Measurements from ENCODE around the gene MT1F.
"Not testable (repeated sequence)": the region's sequence is repeated elsewhere in the genome, so short reads cannot be mapped to it uniquely, and the experiment has no call there.

Gene MT1F

DNA sequence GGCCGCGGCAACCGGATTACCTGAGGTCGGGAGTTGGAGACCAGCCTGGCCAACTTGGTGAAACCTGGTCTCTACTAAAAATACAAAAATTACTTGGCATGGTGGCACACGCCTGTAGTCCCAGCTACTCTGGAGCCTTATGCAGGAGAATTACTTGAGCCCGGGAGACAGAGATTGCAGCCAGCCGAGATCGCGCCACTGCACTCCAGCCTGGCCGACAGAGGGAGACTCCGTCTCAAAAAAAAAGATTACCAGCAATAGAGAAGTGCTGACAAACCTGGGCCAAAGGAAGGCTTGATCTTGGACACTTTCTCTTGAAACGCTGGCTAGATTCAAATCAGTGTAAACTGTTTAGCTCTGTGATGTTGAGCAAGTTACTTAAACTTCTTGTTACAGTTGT lies 16.2 kb downstream of the MT1F start:
- no peak for DNase-seq

DNA sequence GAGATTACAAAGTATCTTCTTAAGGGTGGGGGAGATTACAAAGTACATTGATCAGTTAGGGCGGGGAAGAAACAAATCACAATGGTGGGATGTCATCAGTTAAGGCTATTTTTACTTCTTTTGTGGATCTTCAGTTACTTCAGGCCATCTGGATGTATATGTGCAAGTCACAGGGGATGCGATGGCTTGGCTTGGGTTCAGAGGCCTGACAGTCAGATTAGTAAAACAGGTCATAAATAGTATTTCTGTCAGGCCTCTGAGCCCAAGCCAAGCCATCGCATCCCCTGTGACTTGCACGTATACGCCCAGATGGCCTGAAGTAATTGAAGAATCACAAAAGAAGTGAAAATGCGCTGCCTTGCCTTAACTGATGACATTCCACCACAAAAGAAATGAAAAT lies 16.8 kb downstream of the MT1F start:
- not testable (repeated sequence) for DNase-seq

DNA sequence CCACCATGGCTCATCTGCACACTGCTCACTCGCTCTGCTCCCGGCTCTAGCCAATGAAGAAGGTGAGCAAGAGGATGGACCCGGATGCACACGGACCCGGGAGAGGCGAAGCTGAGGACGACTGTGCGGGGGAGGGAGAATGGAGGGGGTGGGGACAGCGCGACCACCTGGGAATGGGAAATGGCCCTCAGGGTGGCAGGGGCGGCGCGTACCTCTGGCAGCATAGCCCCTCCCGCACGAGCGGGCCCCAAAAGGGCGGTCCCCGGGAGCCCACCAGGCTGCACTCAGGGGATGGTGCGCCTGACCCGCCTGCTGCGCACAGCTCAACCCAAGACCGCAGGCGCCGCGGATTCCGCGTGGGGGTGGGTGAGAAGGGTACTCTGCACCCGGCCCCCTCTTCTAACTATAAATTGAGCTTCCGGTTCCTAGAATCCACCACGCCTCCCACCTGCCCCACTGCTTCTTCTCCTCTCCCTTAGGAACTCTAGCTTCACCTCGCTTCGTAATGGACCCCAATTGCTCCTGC lies 18.0 kb downstream of the MT1F start:
- DNase-seq, result peak; percentile 33

DNA sequence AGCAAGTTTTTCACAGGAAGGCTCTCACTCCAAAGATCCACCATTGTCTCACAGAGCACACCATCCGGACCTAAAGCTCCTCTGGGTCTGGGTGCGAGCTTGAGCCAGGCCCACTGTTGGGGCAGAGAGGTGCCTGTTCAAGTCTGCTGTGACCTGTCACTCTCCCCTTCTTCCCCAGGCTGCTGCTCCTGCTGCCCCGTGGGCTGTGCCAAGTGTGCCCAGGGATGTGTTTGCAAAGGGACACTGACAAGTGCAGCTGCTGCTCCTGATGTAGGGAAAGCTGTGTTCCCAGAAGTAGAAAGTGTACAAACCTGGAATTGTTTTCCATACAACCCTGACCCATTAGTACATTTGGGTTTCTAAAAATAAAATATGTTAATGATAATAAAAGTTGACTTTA lies 19.7 kb downstream of the MT1F start:
- no peak for DNase-seq

DNA sequence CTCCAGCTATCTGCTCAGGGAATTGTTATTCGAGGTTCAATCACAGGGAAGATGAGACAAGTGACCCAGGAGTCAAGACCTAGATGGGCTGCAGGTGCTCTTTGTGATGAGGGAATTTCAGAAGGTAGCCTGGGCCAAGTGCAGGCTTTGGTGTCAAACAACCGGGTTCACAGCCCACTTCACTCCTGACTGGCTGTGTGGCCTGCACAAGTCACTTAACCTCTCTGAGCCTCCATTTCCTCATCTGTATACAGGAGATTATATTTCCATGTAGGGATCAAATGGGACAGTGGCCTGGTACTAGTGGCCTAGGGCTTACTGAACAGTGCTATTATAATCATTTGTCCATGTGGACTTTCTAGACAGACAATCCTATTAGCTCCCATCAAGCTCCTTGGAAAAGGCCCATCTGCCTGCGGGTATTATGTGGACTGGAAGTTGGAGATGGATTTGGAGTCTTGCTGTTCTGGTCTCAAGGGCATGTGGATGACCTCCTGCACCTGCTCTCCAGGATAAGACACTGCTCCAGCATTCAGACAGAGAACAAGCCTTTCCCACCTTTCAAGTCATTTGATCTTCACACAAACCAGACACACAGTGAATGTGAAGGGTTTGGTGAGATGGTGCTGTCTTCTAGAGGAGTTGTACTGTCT lies 21.4 kb downstream of the MT1F start:
- DNase-seq, result no peak

DNA sequence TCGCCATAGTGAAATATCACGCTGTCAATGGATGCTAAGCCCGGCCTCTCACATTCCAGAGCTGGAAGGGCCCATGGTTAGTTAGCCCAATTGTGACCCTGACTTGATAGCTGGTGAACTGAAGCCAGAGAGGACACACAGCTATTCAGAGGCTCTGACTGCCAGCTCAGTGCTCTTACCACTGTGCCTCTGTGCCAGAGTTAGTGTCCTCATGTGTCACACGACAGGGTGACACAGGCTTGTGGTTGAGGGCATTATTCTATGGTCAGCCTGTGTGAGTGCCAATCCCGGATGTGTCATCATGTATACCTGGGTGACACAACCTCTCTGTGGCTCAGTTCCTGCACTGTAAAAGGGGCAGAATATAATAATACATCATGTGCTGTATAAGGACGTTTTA lies 22.1 kb downstream of the MT1F start:
- no peak for DNase-seq

DNA sequence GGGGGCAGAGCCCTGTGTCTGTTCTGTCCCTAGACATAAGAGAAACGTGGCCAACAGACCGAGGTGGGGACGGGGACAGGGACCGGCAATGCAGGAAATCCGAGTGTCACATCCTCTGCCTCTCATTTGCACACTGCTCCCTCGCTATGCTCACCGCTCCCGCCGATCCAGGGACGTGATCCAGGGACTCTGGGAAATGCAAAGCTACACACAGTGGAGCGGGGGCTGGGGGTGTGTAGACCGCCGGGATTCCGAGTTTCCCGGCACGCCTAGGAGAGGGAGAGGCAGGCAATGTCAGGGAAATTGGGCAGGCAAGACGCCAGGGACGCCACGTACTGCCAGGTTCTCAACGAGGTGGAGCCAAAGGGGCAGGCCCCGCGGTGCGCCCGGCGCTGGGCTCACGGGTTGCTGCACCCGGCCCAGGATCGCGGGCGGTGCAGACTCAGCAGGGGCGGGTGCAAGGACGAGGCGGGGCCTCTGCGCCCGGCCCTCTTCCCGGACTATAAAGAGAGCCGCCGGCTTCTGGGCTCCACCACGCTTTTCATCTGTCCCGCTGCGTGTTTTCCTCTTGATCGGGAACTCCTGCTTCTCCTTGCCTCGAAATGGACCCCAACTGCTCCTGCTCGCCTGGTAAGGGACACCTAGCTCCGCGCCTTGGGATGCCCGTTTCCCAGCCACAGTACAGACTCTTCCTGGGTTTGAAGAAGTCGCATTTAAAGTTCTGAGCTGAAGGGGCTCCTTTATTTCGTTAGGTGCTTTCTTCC lies 24.4 kb downstream of the MT1F start, which contains the start of gene MT1X:
Gene MT1X (plus strand): TSS at position 532 of the 764 bp plus-strand sequence. CDS start 71 bp downstream, at position 603.
- DNase-seq, result peak; percentile 82

DNA sequence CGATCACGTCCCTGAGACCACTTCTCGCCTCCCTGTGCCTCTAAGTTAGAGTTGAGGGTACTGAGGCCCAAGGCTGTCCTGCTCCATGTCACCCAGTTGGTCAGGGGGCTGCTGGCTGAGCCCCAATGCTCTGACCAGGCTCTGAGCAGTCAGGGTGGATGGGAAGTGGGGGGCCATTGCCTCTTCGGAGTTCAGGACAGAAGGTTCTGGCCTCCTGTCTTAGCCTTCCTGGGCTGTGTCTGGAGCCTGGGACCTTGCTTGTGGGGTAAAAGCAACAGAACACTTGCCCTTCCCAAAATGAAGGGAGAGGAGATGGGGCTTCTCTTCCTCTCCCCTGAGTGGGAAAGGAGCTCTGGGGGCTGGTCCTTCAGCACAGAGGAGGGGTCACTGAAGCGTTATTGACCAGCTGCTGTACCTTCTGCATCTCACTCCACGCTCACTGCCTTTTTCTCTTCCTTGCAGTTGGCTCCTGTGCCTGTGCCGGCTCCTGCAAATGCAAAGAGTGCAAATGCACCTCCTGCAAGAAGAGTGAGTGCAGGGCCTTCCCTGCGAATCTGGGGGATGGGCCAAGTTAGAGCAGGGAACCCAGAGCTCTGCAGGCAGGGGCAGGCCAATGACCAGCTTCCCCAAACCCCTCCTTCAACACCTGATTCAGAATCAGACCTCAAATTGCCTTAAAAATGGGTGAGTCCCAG lies 25.1 kb downstream of the MT1F start:
- DNase-seq, result no peak

DNA sequence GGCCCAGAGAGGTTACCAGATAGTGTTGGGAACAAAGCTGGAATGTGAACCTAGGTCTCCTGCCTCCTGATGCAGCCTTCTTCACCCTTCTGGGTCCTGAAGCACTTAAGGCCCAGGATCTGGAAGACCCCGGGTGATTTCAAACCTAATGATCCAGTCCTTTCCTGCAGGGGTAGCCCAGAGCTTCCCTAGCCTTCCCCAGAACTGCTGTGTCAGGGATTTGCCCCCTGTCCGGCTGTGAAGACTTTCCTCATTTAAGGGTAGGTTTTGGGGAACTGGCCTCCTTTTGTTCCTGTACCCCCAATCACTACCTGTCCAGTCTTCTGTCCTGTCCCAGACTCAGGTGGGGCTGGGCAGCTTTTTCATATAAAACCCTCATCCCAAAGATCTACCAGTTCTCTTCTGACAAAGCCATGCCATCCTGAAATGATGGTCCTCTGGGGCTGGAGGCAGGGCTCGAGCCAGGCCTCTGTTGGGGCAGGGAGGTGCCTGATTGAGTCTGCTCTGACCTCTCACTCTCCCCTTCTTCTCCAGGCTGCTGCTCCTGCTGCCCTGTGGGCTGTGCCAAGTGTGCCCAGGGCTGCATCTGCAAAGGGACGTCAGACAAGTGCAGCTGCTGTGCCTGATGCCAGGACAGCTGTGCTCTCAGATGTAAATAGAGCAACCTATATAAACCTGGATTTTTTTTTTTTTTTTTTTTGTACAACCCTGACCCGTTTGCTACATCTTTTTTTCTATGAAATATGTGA lies 25.8 kb downstream of the MT1F start:
- no peak for DNase-seq

DNA sequence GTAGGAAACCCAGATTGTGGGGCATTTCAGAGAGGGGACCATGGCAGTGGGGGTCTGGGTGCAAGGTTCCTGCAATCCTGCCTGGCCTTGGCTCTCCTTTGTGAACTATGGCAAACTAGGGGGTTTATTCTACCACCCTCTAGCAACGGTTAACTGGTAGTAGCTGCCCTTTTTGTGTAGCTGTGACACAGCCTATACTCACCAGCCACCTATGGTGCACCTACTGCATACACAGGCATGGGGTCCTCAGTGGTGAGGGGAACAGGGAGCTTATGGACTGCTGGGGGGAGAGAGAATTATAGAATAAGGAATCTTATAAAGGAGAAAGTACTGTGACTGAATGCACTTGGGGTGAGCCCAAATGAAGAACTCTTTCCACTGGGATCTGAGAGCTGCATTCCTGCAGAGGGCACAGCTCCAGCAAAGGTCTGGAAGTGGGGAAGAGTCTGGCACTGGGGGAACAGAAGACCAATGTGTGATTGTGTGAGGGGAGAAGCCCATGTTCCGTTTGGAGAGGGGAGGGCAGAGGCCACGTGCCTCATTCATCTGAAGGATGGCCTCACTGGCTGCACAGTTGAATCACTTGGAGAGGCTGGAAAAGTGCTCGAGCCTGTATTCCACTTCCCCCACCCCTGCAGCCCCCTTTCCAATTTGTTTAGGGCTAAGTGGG lies 26.6 kb downstream of the MT1F start:
- no peak for DNase-seq

DNA sequence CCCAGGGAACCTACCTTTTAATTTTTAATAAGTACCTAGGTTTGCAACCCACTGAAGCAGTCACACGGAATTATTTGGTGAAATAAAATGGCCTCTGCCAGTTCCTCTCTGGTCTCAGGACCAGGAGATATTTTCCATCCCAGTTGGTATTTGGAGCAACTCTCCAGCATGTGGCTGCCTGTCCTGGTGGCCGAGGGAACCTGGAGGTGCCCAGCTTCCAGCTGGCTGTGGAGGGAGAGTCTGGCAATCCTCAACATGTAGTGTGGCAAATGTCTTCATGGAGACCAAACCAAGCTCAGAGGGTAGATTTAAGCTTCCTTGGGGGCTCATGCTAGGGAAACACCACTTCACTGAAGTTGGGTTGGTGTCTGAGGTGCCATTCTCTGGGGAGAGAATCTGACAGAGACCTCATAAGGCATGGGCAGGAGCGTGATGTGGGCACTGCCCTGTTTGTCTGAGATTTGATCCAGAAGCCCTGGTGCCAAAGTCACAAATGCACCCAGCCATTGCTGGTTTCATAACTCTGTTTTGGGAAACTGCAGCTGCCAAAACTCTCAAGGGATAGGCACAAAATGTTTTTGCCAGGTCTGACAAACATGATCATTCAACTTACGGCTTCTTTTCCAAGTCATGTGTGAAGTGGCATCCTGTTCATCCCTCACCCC lies 27.3 kb downstream of the MT1F start:
- no peak for DNase-seq

DNA sequence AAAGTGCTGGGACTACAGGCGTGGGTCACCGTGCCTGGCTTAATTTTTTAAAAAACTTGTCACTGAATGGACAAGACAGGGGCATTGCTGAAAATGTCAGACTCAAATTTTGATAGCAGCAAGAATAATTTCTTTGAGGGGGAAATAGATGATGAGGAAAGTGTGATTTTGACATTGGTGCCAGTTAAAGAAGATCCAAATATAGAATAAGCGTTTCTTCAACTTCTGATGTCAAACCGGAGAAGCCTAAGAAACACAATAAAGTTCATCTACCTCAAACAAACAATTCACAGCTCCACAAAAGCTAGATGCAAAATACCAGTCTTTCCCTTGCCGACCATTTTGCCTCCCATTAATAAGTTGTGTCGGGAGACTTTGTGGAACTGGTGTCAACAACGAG lies 29.0 kb downstream of the MT1F start:
- DNase-seq, result no peak

DNA sequence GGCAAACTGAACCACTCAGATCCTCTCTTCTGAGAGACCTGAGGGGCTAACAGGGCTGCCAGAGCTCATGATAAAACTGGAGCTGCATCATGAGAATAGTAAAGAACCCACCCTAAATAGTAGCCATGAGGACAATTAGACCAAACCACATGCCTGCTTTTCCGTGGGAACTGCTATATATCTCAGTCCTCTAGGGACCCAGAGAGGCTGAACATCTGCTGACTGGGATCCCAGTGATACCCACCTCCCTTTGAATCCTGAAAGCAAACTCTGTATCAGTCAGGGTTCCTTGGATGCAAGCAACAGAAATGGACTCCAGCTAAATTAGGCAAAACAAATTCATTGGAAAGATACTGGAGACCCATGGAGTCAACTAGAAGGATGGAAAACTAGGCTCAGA lies 31.0 kb downstream of the MT1F start:
- DNase-seq, result no peak

DNA sequence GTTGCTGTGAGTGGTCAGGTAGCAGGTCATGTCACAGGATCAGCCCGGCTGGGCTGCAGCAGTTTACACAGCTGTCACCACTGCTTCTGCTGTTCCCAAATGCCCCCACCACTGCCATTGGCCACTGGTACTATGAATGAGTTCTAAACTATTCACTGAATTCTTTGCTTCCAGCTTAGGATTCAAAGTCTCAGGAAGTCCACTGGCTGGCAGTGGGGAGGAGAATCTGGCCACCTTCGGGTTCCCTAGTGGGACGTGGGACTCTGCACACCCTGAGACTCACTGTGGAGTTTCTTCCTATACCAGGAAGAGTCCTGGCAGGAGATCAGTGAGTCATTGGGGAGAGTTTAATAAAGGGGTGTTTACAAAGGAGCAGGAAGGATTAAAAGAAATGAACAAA lies 31.4 kb downstream of the MT1F start:
- no peak for DNase-seq

DNA sequence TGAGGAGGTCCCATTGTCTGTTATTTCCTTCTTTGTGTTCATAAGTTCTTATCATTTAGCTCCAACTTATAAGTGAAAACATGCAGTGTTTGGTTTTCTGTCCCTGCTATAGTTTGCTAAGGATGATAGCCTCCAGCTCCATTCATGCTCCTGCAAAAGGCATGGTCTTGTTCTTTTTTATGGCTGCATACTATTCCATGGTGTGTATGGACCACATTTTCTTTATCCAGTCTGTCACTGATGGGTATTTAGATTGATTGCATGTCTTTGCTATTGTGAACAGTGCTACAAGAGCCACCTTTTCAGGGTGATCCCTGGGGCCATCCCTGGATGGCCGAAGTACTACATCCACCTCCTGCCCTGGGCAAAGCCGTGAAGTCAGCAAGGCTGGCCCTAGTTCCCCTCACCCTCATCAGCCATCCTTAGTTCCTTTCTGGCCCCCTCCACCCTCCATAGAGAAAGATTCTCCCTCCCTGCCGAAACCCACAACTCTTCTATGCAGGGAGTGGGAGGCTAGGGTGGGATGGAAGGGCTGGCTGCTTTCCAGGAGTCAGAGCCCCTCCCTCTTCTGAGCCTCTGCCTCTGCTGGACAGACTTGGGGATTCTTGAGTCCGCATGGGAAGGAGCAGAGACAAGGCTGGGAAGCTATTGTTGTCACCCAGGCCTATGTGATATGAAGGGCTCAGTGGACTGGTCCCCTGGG lies 32.8 kb downstream of the MT1F start:
- no peak for DNase-seq

DNA sequence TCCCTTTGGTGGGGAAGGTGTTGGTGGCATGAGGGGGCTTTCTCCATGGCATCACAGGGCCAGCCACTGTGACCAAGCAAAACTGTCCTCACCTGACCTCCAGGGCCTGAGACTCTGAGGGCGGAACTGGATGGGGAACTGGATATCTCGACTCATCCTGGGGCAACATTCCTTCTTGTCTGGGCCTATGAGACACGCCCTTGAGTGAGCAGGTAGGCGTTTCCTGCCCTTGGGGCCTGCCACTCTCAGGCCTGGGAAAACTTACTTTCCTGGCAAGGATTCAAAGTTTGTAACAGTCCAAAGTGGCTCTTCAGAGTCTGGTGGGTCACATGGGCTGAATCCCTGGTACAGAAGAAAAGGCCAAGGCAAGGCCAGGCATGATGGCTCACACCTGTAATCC lies 34.1 kb downstream of the MT1F start:
- no peak for DNase-seq

DNA sequence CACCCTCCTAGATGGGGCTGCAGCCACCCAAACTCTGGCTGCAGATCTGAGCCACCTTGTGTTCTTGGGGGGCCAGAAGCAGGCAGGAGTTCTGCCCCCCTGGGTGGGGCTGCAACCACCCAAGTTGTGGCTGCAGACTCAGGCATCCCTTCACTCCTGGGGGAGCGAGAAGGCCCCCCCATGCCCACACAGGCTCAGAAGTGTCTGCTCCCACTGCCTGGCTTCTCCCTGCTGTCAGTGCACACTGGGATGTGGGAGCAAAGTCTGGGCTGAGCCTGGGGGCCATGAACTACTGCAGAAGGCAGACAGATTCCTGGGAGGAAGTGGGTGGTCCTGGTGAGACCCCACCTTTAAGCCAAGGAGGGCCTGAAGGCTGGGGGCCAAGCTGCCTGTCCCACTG lies 37.5 kb downstream of the MT1F start:
- no peak for DNase-seq

DNA sequence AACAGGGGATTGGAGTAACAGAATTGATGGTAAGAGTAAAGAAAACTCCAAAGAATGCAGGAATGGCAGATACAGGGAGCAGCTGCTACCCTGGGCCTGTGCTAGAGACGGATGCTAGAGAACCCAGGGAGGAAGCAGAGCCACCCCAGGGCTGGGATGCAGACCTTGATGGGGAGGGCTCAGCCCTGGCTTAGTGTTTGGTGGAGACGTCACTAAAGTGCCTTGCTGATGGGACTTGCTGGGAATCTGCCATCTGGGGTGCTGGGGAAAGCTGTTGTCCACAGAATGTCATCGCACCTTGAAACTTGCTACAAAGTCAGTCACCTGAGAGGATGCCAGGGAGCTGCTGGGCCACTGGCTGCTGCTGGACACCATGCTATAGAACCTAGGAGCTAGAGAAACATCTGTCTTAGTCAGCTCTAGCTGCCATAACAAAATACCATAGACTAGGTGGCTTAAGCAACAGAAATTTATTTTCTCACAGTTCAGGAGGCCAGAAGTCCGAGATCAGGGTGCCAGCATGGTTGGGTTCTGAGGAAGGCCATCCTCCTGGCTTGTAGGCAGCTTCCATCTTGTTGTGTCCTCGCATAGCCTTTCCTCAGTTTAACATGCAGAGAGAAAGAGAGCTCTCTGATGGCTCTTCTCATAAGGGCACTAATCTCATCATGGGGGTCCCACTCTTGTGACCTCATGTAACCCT lies 39.8 kb downstream of the MT1F start:
- DNase-seq, result no peak

DNA sequence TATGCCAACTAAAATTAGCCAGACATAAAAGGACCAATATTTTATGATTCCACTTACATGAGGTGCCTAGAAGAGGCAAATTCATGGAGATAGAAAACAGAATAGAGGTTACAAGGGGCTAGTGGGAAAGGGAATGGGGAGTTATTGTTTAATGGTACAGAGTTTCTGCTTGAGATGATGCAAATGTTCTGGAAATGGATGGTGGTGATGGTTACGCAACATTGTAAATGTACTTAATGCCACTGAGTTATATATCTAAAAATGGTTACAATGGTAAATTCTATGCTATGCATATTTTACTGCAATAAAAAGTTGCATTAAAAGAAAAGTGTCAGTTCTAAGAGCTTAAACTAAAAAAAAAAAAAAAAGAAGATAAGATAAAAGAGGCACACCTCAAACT lies 42.4 kb downstream of the MT1F start:
- no peak for DNase-seq

DNA sequence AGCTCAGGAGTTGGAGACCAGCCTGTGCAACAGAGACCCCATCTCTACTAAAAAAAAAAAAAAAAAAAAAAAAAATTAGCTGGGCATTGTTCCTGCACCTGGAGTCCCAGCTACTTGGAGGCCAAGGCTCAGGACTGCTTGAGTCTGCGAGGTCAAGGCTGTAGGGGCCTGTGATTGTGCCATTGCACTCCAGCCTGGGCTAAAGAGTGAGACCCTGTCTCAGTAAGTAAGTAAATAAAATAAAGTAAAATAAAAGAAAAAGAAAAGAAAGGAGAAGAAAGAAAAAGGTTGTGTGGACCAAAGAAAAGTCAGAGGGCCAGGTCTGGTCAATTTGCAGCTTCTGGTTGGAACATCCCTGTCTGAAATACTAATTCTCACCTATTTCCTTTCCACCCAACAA lies 42.9 kb downstream of the MT1F start:
- no peak for DNase-seq

DNA sequence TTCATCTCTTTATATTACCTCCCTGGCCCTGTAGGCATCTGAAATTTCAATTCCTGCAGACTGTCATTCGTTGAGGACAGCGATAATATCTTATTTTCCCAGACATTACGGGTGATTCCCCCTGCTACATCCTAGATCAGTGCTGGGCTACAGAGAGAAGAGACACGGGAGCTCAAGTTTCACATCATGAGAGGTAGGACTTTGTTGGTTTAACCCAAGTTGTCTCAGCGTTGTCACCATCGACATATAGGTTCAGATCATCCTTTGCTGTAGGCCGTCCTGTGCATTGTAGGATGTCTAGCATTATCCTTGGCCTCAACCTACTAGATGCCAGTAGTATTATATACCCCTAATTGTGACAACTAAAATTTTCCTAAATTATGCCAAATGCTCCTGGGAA lies 43.8 kb downstream of the MT1F start:
- DNase-seq, result no peak
